ENCODE measurements around the gene ACTR2. TPM values are rescaled to one million over a fixed set of nuclear protein-coding genes. Genes with fewer than 3 reads are reported as not detected.

Gene ACTR2
- total RNA-seq, 2 donors from 2014 or later = 26.0 to 46.7 TPM

DNA sequence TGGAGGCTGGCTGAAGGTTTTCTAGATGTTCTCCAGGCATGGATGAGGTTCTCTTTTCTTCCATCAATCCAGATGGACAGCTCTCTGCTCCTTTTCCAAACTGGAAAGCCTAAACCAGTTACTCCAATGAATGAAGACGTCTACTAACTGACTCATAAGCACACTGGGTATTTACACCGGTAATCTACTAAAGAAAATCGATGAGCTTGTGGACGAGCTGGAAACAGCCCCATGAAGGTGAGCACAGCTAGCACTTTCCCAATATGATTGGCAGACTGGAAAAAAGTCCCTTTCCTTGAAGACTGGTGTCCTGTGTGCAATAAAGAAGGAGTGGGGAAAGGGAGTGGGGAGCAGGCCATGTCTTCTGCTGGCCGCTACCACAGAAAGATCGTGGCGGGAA, 84.0 kb downstream of the ACTR2 start:
- Histone ChIP-seq H3K27me3 (no peaks in the 10 kb centered on the region), H3K27ac (peak overlapping the region in 2 of 4 donors; percentile 14 to 51), H3K4me1 (peaks cover 6% of the 10 kb centered on the region), H3K36me3 (replicated peaks in 1 of 2; ENCODE audit: insufficient read depth in 1 of 2, low read depth in 2 of 2) (peaks cover 0 to 8% of the 10 kb centered on the region in 2 donors), H3K4me3 (no peak overlapping the region), H3K9me3 (no peaks in the 10 kb centered on the region)
- intact Hi-C loops (cut with DNase I) = no loop called here
- DNase-seq (no peak), ATAC-seq (no peak)
- WGBS, 2 donors = 70 to 83% methylated on average over 7 of the region's 7 CpGs
- TF ChIP-seq, protein P1, sequence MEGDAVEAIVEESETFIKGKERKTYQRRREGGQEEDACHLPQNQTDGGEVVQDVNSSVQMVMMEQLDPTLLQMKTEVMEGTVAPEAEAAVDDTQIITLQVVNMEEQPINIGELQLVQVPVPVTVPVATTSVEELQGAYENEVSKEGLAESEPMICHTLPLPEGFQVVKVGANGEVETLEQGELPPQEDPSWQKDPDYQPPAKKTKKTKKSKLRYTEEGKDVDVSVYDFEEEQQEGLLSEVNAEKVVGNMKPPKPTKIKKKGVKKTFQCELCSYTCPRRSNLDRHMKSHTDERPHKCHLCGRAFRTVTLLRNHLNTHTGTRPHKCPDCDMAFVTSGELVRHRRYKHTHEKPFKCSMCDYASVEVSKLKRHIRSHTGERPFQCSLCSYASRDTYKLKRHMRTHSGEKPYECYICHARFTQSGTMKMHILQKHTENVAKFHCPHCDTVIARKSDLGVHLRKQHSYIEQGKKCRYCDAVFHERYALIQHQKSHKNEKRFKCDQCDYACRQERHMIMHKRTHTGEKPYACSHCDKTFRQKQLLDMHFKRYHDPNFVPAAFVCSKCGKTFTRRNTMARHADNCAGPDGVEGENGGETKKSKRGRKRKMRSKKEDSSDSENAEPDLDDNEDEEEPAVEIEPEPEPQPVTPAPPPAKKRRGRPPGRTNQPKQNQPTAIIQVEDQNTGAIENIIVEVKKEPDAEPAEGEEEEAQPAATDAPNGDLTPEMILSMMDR (IDR thresholded peaks at IDR 0.05) = no peak
- TF ChIP-seq POLR2A (IDR thresholded peaks at IDR 0.05) = no peak

DNA sequence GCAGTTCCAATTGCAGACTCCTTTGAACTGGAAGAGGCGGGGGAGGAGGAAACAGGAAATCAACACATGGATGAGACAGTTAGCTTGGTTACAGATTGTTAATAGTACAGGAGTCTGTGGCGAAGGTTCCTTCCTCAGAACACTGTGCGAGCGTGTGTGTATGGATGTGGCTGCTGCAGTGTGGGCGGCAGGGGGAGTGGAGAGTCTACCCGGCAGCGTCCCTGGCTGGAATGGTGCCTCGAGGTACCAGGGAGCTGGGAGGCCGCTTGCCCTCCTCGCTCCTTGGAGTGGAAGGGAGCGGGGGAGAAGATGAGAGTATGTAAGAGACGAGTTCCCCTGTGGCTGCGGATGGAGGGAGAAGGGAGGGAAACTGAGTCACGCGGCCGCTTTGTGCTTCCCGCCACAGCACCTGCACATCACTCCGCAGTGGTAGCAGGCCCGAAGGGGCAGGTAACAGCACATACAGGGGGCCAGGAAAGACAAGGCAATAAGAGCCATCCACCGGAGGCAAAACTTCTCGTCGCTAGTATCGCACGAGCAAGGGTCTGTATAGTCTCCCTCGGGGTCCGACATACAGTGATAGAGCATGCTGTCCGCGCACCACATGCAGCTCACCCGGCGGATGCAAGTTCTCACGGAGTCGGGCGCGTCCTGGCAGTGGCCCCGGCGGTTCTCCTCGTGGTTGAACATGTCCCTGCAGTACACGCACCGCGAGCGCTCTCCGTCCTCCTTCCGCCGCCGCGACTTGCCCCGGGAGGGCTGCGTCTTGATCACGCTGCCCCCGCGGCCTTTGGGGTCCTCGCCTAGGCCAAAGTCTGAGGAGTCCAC, 85.7 kb downstream of the ACTR2 start:
- Histone ChIP-seq H3K27me3 (no peaks in the 10 kb centered on the region), H3K9me3 (no peaks in the 10 kb centered on the region), H3K4me1 (peaks cover 6% of the 10 kb centered on the region), H3K4me3 (no peak overlapping the region), H3K27ac (no peak overlapping the region), H3K36me3 (replicated peaks in 1 of 2; ENCODE audit: insufficient read depth in 1 of 2, low read depth in 2 of 2) (peaks cover 0 to 10% of the 10 kb centered on the region in 2 donors)
- TF ChIP-seq, protein P1 (IDR thresholded peaks at IDR 0.05) = no peak
- TF ChIP-seq POLR2A (IDR thresholded peaks at IDR 0.05) = no peak
- no peak for ATAC-seq
- intact Hi-C loops (cut with DNase I) = no loop called here
- no peak for DNase-seq
- WGBS, 2 donors = 85 to 93% methylated on average over 45 to 52 of the region's 52 CpGs

DNA sequence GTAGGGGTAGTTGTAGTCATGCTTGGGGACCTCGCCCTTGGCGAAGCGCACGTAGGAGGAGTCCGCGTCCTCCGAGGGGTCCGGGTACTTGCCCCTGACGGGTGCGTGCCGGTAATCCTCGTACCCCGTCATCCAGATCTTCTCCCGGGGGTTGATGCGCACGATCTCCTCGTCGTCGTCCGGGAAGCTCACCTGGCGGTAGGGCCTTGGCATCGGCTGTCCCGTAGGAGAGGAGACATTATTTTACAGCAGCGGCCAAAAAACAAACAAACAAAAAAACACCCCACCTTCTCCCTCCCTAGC, 86.3 kb downstream of the ACTR2 start:
- Histone ChIP-seq H3K9me3 (no peaks in the 10 kb centered on the region), H3K4me1 (peaks cover 6% of the 10 kb centered on the region), H3K36me3 (replicated peaks in 1 of 2; ENCODE audit: insufficient read depth in 1 of 2, low read depth in 2 of 2) (peaks cover 0 to 10% of the 10 kb centered on the region in 2 donors), H3K27me3 (no peaks in the 10 kb centered on the region), H3K27ac (no peak overlapping the region), H3K4me3 (no peak overlapping the region)
- no peak for TF ChIP-seq POLR2A (IDR thresholded peaks at IDR 0.05)
- TF ChIP-seq, protein P1 (IDR thresholded peaks at IDR 0.05) = no peak
- WGBS, 2 donors = 96 to 100% methylated on average over 10 to 24 of the region's 24 CpGs
- intact Hi-C loops (cut with DNase I) = no loop called here
- ATAC-seq = no peak
- no peak for DNase-seq

DNA sequence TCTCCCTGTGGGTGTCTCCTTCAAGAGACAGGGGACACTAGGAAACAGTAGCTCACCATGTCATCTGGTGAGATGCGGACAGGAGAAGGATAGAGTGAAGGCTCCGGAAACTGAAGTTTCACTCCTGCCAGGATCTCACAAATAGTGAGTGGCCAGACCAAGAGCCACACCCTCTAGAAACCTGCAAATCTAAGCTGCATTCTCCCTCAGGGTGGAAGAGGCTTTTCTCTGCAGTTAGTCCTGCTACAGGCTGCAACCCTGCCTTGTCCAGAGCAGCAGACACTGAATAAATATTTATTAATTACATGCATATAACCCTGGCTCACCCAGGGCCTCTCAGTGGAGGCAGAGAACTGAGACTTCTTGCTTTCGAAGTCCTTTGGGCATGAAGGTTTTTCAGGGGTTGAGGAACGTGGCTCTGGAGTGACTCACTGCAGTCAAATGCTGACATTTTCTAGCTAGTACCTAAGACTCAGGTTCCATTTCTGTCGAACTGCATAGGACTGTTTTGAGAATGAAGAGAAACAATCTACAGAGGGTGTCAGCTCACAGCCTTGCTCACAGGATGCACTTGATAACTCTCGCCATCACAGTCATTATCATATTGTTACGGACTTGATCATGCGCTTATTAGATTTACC, 87.3 kb downstream of the ACTR2 start:
- Histone ChIP-seq H3K36me3 (replicated peaks in 1 of 2; ENCODE audit: insufficient read depth in 1 of 2, low read depth in 2 of 2) (peaks cover 0 to 10% of the 10 kb centered on the region in 2 donors), H3K4me3 (no peak overlapping the region), H3K4me1 (peaks cover under 1% of the 10 kb centered on the region), H3K27ac (no peak overlapping the region), H3K27me3 (no peaks in the 10 kb centered on the region), H3K9me3 (no peaks in the 10 kb centered on the region)
- TF ChIP-seq POLR2A (IDR thresholded peaks at IDR 0.05) = no peak
- TF ChIP-seq, protein P1 (IDR thresholded peaks at IDR 0.05) = no peak
- ATAC-seq (no peak), DNase-seq (no peak)
- intact Hi-C loops (cut with DNase I) = no loop called here
- 91 to 96% methylated on average over 7 to 8 of the region's 8 CpGs for WGBS, 2 donors
